Lung (tissue), 12 donors: ENCODE measurements around the gene GFOD1. TPM values are rescaled to one million over a fixed set of nuclear protein-coding genes. Genes with fewer than 3 reads are reported as not detected.

ENCODE experiments used
- ATAC-seq: fragments of 200-7000 bp; cut with Tn5 transposase; one replicate; pipeline ENCODE4 v1.9.1; 2020; ENCODE audit warnings: moderate number of reproducible peaks; ENCODE audit not compliant: insufficient read depth, low FRiP score
- DNase-seq, 3 donors: peaks; one replicate each; pipeline ENCODE4 v3.0.0-alpha.2; 2013 to 2017
- H3K27ac ChIP-seq, 2 donors: one replicate each; pipeline ENCODE4 v1.5.1; 2013; ENCODE audit warnings: mild to moderate bottlenecking in 2 of 2, moderate library complexity in 2 of 2, control low read depth in 1 of 2, inconsistent platforms in 1 of 2, low read depth in 1 of 2, low read length in 1 of 2
- H3K27me3 ChIP-seq, 3 donors: one replicate each; pipeline ENCODE4 v1.5.1; 2013; ENCODE audit warnings: low read length in 2 of 3; ENCODE audit not compliant: control insufficient read depth in 3 of 3, insufficient read depth in 3 of 3
- H3K36me3 ChIP-seq, 4 donors: one replicate each; pipeline ENCODE4 v1.5.1; 2013; ENCODE audit warnings: low read length in 4 of 4, mild to moderate bottlenecking in 1 of 4, moderate library complexity in 1 of 4; ENCODE audit not compliant: control insufficient read depth in 4 of 4, insufficient read depth in 4 of 4
- H3K4me1 ChIP-seq, 5 donors: one replicate each; pipeline ENCODE4 v1.5.1; 2013; ENCODE audit warnings: low read length in 5 of 5, mild to moderate bottlenecking in 2 of 5, moderate library complexity in 1 of 5; ENCODE audit not compliant: control insufficient read depth in 5 of 5, insufficient read depth in 5 of 5
- H3K4me3 ChIP-seq: one replicate; pipeline ENCODE4 v1.5.1; 2013; ENCODE audit warnings: mild to moderate bottlenecking, control low read depth, moderate library complexity
- H3K9ac ChIP-seq, 2 donors: one replicate each; pipeline ENCODE4 v1.5.1; 2013; ENCODE audit warnings: low read length in 2 of 2, control low read depth in 1 of 2; ENCODE audit not compliant: insufficient read depth in 1 of 2
- H3K9me3 ChIP-seq, 4 donors: one replicate each; pipeline ENCODE4 v1.5.1; 2013; ENCODE audit warnings: low read length in 3 of 4, mild to moderate bottlenecking in 1 of 4, moderate library complexity in 1 of 4; ENCODE audit not compliant: control insufficient read depth in 4 of 4, insufficient read depth in 3 of 4
- WGBS, 2 donors: extraction: QIAGEN DNeasy Blood & Tissue Kit; methylation state at CpG; one replicate each; pipeline ENCODE4 v1.1.7; 2013; 5-methylcytosine and 5-hydroxymethylcytosine counted together
- polyA plus RNA-seq, 2 donors: library from polyadenylated mRNA; stranded (reverse); fragments of 200-250 nt; gene quantifications; one replicate each; pipeline ENCODE4 v1.2.1, GENCODE V29; 2013
- total RNA-seq, 2 donors: library from RNA; depleted of rRNA in 1 of 2; stranded (reverse); fragments of >200 nt in 1 of 2; gene quantifications; one replicate each; pipeline ENCODE4 v1.2.1, GENCODE V29; 2014 to 2021
- TF ChIP-seq, protein P1 (sequence below): IDR thresholded peaks from 2 replicates; pipeline ENCODE4 v1.5.1; 2012; ENCODE audit warnings: mild to moderate bottlenecking; ENCODE audit errors: control extremely low read depth, extremely low read depth
- donor health status: control.
- donor health status: control.
- donor health status: Bipolar disorder and iron deficiency.
- donor health status: healthy.
- donor health status: DM: yes; HTN: yes; CAD: no.

The GFOD1 gene
- total and polyA plus RNA-seq, 4 donors = 4.0 to 22.8 (median 7.9) TPM

GRCh38 chr6:13412211-13412610 lies 75.2 kb downstream of the GFOD1 start:
- Histone ChIP-seq H3K9me3 (no peaks in the 10 kb centered on the region), H3K9ac (no peak overlapping the region), H3K36me3 (no peaks in the 10 kb centered on the region), H3K4me1 (peaks cover 12 to 45% (median 26%) of the 10 kb centered on the region in 5 donors), H3K27ac (peak overlapping the region; percentile 26 to 76), H3K27me3 (no peaks in the 10 kb centered on the region), H3K4me3 (no peak overlapping the region)
- TF ChIP-seq, protein P1, sequence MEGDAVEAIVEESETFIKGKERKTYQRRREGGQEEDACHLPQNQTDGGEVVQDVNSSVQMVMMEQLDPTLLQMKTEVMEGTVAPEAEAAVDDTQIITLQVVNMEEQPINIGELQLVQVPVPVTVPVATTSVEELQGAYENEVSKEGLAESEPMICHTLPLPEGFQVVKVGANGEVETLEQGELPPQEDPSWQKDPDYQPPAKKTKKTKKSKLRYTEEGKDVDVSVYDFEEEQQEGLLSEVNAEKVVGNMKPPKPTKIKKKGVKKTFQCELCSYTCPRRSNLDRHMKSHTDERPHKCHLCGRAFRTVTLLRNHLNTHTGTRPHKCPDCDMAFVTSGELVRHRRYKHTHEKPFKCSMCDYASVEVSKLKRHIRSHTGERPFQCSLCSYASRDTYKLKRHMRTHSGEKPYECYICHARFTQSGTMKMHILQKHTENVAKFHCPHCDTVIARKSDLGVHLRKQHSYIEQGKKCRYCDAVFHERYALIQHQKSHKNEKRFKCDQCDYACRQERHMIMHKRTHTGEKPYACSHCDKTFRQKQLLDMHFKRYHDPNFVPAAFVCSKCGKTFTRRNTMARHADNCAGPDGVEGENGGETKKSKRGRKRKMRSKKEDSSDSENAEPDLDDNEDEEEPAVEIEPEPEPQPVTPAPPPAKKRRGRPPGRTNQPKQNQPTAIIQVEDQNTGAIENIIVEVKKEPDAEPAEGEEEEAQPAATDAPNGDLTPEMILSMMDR = no peak
- DNase-seq = no peak
- ATAC-seq = no peak
- 63 to 76% methylated on average over 5 of the region's 5 CpGs for WGBS, 2 donors

- Histone ChIP-seq H3K4me3 (no peak overlapping the region), H3K9me3 (no peaks in the 10 kb centered on the region), H3K27ac (peak overlapping the region; percentile 32 to 54), H3K9ac (no peak overlapping the region), H3K36me3 (no peaks in the 10 kb centered on the region), H3K4me1 (peaks cover 15 to 51% (median 26%) of the 10 kb centered on the region in 5 donors), H3K27me3 (no peaks in the 10 kb centered on the region)
- ATAC-seq = no peak
- TF ChIP-seq, protein P1 = no peak
- DNase-seq = no peak
- WGBS, 2 donors = 64 to 85% methylated on average over 8 of the region's 8 CpGs
These were observed 75.9 kb downstream of the GFOD1 start for GRCh38 chr6:13411484-13411883.

DNA sequence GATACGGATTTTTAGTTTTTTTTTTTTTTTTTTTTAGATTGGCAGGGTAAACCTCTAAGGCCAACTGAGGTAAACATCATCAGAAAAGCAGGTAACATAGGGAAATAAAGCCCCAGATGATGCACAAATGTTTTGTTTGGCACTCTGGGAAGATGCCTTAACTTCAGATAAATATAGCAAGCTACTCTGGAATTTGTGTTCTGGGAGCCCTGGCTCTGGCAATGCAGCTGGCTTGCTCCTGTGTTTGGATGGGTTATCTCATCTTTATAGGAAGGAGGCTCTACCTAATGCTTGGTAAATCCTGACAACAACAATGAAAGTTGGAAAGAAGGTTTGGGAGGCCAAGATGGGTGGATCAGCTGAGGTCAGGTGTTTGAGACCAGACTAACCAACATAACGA lies 77.4 kb downstream of the GFOD1 start:
- ATAC-seq (no peak), DNase-seq (no peak)
- Histone ChIP-seq H3K27ac (no peak overlapping the region), H3K9me3 (no peaks in the 10 kb centered on the region), H3K4me1 (peaks cover 15 to 57% (median 32%) of the 10 kb centered on the region in 5 donors), H3K36me3 (no peaks in the 10 kb centered on the region), H3K9ac (no peak overlapping the region), H3K4me3 (no peak overlapping the region), H3K27me3 (no peaks in the 10 kb centered on the region)
- TF ChIP-seq, protein P1 = no peak
- WGBS, 2 donors = 89 to 93% methylated on average over 2 of the region's 2 CpGs
